Pulmonary artery endothelial cell (primary cell): ENCODE data around the gene DHRS4L2. TPM values are rescaled to one million over a fixed set of nuclear protein-coding genes. Genes with fewer than 3 reads are reported as not detected.

Source experiments
- DNase-seq: peaks from one replicate; pipeline ENCODE4 v3.0.0-alpha.2; 2011; ENCODE audit warnings: low read depth, low spot score
- total RNA-seq: library from RNA; depleted of rRNA; stranded (reverse); fragments of >200 nt; gene quantifications from 2 replicates; pipeline ENCODE4 v1.2.3, GENCODE V29; 2014

The DHRS4L2 gene
- total RNA-seq, 1 donor from 2014 or later: 18.3 TPM

GRCh38 chr14:24053548-24054323 is 65.0 kb downstream of the DHRS4L2 start:
- DNase-seq: no peak

- no peak for DNase-seq
These were observed 65.6 kb downstream of the DHRS4L2 start for GRCh38 chr14:24054324-24054641.

- no peak for DNase-seq
These were observed 65.9 kb downstream of the DHRS4L2 start for GRCh38 chr14:24054646-24055045.

Other genes with a start within 250 kb of the DHRS4L2 start
- gene DHRS4, start 35.2 kb upstream of the DHRS4L2 start, total RNA-seq: 58.9 and 60.4 TPM in 2 replicates
- under 0.01 and 0.04 TPM in 2 replicates for gene CARMIL3, start 63.1 kb downstream of the DHRS4L2 start, total RNA-seq
- gene CPNE6, start 82.6 kb downstream of the DHRS4L2 start, total RNA-seq: not detected in 2 replicates
- 9.8 and 18.5 TPM in 2 replicates for gene PCK2, start 105.4 kb downstream of the DHRS4L2 start, total RNA-seq
- 50.1 and 61.2 TPM in 2 replicates for gene DCAF11, start 125.8 kb downstream of the DHRS4L2 start, total RNA-seq
- 0.33 and 0.56 TPM in 2 replicates for gene NRL, start 126.0 kb downstream of the DHRS4L2 start, total RNA-seq
- 0.13 TPM in 1 of 2 replicates, not detected in the other for gene FITM1, start 141.7 kb downstream of the DHRS4L2 start, total RNA-seq
- gene PSME1, start 147.3 kb downstream of the DHRS4L2 start, total RNA-seq: 121 and 126 TPM in 2 replicates
- 22.7 and 27.6 TPM in 2 replicates for gene EMC9, start 152.7 kb downstream of the DHRS4L2 start, total RNA-seq
- gene PSME2, start 157.7 kb downstream of the DHRS4L2 start, total RNA-seq: 155 and 175 TPM in 2 replicates
- gene RNF31, start 158.6 kb downstream of the DHRS4L2 start, total RNA-seq: 34.1 and 36.2 TPM in 2 replicates
- 42.1 and 48.9 TPM in 2 replicates for gene IRF9, start 172.3 kb downstream of the DHRS4L2 start, total RNA-seq
- gene REC8, start 183.2 kb downstream of the DHRS4L2 start, total RNA-seq: 1.6 and 4.1 TPM in 2 replicates
- 57.2 and 58.4 TPM in 2 replicates for gene IPO4, start 199.9 kb downstream of the DHRS4L2 start, total RNA-seq
- gene TM9SF1, start 206.5 kb downstream of the DHRS4L2 start, total RNA-seq: 48.9 and 67.2 TPM in 2 replicates
- 0.20 TPM in 1 of 2 replicates, not detected in the other for gene TSSK4, start 216.8 kb downstream of the DHRS4L2 start, total RNA-seq
- gene CHMP4A, start 224.6 kb downstream of the DHRS4L2 start, total RNA-seq: 27.7 and 36.5 TPM in 2 replicates
- 6.9 and 13.1 TPM in 2 replicates for gene MDP1, start 227.1 kb downstream of the DHRS4L2 start, total RNA-seq
- 219 and 229 TPM in 2 replicates for gene NEDD8, start 243.4 kb downstream of the DHRS4L2 start, total RNA-seq
- 97.8 and 115 TPM in 2 replicates for gene GMPR2, start 244.0 kb downstream of the DHRS4L2 start, total RNA-seq